HL-60 (cell line): ENCODE results near the gene MAP3K2.

Experiments
- GABPA ChIP-seq: IDR thresholded peaks from 2 replicates; pipeline ENCODE4 v1.6.1; 2012; ENCODE audit warnings: low read depth
- POLR2AphosphoS5 ChIP-seq: IDR thresholded peaks from 2 replicates; pipeline ENCODE4 v1.6.1; 2012; ENCODE audit warnings: low read depth
- SPI1 ChIP-seq: IDR thresholded peaks from 2 replicates; pipeline ENCODE4 v1.6.1; 2012; ENCODE audit warnings: low read depth, mild to moderate bottlenecking, borderline replicate concordance
- TF ChIP-seq, protein P1 (sequence below): IDR thresholded peaks from one replicate; pipeline ENCODE4 v1.5.1; 2011; ENCODE audit warnings: low read length, control low read depth, inconsistent platforms; ENCODE audit not compliant: insufficient read depth
- TF ChIP-seq, protein P2 (sequence below): IDR thresholded peaks from 2 replicates; pipeline ENCODE4 v1.6.1; 2012; ENCODE audit warnings: low read depth; ENCODE audit not compliant: insufficient replicate concordance

DNA sequence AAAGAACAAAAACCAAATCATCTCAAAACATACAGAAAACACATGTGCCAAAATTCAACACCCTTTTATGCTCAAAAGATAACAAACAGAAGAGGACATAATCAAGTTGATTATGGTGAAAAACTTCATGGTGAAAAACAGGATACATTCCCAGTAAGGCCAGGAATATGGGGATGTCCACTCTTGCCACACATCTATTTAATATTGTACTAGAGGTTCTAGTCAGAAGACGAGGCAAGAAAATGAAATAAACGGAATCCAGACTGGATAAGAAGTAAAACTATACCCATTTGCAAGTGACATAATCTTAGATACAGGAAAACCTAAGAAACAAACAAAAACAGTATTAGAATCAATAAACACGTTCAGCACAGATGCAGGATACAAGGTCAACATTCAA is 40.8 kb downstream of the MAP3K2 start:
- TF ChIP-seq, protein P1, sequence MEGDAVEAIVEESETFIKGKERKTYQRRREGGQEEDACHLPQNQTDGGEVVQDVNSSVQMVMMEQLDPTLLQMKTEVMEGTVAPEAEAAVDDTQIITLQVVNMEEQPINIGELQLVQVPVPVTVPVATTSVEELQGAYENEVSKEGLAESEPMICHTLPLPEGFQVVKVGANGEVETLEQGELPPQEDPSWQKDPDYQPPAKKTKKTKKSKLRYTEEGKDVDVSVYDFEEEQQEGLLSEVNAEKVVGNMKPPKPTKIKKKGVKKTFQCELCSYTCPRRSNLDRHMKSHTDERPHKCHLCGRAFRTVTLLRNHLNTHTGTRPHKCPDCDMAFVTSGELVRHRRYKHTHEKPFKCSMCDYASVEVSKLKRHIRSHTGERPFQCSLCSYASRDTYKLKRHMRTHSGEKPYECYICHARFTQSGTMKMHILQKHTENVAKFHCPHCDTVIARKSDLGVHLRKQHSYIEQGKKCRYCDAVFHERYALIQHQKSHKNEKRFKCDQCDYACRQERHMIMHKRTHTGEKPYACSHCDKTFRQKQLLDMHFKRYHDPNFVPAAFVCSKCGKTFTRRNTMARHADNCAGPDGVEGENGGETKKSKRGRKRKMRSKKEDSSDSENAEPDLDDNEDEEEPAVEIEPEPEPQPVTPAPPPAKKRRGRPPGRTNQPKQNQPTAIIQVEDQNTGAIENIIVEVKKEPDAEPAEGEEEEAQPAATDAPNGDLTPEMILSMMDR: no peak
- no peak for TF ChIP-seq GABPA
- TF ChIP-seq POLR2AphosphoS5: no peak
- TF ChIP-seq, protein P2, sequence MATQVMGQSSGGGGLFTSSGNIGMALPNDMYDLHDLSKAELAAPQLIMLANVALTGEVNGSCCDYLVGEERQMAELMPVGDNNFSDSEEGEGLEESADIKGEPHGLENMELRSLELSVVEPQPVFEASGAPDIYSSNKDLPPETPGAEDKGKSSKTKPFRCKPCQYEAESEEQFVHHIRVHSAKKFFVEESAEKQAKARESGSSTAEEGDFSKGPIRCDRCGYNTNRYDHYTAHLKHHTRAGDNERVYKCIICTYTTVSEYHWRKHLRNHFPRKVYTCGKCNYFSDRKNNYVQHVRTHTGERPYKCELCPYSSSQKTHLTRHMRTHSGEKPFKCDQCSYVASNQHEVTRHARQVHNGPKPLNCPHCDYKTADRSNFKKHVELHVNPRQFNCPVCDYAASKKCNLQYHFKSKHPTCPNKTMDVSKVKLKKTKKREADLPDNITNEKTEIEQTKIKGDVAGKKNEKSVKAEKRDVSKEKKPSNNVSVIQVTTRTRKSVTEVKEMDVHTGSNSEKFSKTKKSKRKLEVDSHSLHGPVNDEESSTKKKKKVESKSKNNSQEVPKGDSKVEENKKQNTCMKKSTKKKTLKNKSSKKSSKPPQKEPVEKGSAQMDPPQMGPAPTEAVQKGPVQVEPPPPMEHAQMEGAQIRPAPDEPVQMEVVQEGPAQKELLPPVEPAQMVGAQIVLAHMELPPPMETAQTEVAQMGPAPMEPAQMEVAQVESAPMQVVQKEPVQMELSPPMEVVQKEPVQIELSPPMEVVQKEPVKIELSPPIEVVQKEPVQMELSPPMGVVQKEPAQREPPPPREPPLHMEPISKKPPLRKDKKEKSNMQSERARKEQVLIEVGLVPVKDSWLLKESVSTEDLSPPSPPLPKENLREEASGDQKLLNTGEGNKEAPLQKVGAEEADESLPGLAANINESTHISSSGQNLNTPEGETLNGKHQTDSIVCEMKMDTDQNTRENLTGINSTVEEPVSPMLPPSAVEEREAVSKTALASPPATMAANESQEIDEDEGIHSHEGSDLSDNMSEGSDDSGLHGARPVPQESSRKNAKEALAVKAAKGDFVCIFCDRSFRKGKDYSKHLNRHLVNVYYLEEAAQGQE: no peak
- no peak for TF ChIP-seq SPI1
